ENCODE results near the gene SDF2L1. TPM values are rescaled to one million over a fixed set of nuclear protein-coding genes. Genes with fewer than 3 reads are reported as not detected.

SDF2L1 gene
- total and polyA plus RNA-seq, 2 of the 13 experiments (the other 11 are each of a cell fraction or from before 2014, with no cell fraction given) = 18.0 to 57.4 TPM

DNA sequence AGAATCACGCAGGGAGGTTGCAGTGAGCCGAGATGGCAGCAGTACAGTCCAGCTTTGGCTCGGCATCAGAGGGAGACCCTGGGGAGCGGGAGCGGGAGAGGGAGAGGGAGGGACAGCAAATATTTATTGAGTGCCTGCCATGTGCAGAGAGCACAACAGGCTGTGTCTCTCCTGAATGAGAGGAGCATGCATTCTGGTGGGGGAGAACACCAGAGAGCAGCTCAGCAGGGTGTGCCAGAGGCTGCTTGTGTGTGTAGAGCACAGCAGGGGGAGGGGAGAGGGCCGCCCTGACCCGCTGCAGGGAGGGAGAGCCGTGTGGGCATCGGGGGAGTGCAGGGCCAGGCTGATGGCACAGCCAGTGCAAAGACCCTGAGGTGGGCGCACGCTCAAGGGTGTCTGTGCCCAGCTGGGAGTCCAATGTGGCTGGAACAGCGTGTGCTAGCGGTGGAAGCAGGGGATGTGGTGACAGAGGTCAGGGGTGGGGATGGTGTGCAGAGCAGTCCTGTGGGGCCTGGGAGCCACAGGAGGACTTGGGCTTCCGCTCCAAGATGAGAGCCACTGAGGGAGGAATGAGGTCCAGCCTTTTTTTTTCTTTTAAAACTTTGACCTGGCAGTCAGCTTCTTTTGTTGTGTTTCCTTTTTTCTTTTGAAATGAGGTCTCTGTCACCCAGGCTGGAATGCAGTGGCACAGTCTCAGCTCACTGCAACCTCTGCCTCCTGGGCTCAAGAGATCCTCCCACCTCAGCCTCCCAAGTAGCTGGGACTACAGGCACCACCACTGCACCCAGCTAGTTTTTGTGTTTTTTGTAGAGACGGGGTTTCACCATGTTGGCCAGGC, 35.7 kb downstream of the SDF2L1 start (continued):
- TF ChIP-seq, protein P1, sequence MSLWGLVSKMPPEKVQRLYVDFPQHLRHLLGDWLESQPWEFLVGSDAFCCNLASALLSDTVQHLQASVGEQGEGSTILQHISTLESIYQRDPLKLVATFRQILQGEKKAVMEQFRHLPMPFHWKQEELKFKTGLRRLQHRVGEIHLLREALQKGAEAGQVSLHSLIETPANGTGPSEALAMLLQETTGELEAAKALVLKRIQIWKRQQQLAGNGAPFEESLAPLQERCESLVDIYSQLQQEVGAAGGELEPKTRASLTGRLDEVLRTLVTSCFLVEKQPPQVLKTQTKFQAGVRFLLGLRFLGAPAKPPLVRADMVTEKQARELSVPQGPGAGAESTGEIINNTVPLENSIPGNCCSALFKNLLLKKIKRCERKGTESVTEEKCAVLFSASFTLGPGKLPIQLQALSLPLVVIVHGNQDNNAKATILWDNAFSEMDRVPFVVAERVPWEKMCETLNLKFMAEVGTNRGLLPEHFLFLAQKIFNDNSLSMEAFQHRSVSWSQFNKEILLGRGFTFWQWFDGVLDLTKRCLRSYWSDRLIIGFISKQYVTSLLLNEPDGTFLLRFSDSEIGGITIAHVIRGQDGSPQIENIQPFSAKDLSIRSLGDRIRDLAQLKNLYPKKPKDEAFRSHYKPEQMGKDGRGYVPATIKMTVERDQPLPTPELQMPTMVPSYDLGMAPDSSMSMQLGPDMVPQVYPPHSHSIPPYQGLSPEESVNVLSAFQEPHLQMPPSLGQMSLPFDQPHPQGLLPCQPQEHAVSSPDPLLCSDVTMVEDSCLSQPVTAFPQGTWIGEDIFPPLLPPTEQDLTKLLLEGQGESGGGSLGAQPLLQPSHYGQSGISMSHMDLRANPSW (CRISPR knock-in tag; IDR thresholded peaks at IDR 0.05; ENCODE audit: borderline replicate concordance) = no peak
- TF ChIP-seq MXI1 (IDR thresholded peaks at IDR 0.05; ENCODE audit: borderline replicate concordance, low read depth, low read length) = peak; percentile 73; the same call in 1 of the 3 replicates
- no peak for TF ChIP-seq ZNF737 (CRISPR knock-in tag; IDR thresholded peaks at IDR 0.05; ENCODE audit: borderline replicate concordance)
- peak; percentile 51; the same call in 1 of the 2 replicates for TF ChIP-seq ZNF772 (CRISPR knock-in tag; IDR thresholded peaks at IDR 0.05)
- 0 out of 2 replicates have a peak, but pooled peaks have one; percentile 32 for TF ChIP-seq ZNF777 (CRISPR knock-in tag; IDR thresholded peaks at IDR 0.05)
- TF ChIP-seq IRX3 (CRISPR knock-in tag; IDR thresholded peaks at IDR 0.05; ENCODE audit: borderline replicate concordance, low read depth) = no peak
- TF ChIP-seq KIAA2018 (CRISPR knock-in tag; IDR thresholded peaks at IDR 0.05; ENCODE audit: borderline replicate concordance) = no peak
- no peak for TF ChIP-seq KLF11 (CRISPR knock-in tag; IDR thresholded peaks at IDR 0.05)
- TF ChIP-seq FLYWCH1 (CRISPR knock-in tag; IDR thresholded peaks at IDR 0.05) = no peak
- TF ChIP-seq, protein P2, sequence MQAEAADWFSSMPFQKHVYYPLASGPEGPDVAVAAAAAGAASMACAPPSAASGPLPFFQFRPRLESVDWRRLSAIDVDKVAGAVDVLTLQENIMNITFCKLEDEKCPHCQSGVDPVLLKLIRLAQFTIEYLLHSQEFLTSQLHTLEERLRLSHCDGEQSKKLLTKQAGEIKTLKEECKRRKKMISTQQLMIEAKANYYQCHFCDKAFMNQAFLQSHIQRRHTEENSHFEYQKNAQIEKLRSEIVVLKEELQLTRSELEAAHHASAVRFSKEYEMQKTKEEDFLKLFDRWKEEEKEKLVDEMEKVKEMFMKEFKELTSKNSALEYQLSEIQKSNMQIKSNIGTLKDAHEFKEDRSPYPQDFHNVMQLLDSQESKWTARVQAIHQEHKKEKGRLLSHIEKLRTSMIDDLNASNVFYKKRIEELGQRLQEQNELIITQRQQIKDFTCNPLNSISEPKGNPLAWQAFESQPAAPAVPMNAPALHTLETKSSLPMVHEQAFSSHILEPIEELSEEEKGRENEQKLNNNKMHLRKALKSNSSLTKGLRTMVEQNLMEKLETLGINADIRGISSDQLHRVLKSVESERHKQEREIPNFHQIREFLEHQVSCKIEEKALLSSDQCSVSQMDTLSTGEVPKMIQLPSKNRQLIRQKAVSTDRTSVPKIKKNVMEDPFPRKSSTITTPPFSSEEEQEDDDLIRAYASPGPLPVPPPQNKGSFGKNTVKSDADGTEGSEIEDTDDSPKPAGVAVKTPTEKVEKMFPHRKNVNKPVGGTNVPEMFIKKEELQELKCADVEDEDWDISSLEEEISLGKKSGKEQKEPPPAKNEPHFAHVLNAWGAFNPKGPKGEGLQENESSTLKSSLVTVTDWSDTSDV (CRISPR knock-in tag; IDR thresholded peaks at IDR 0.05) = no peak
- no peak for TF ChIP-seq KDM5B (CRISPR knock-in tag; IDR thresholded peaks at IDR 0.05; ENCODE audit: borderline replicate concordance)
- no peak for TF ChIP-seq NBN (conservative IDR thresholded peaks at IDR 0.05)
- TF ChIP-seq ELF1 (CRISPR knock-in tag; IDR thresholded peaks at IDR 0.05) = no peak
- TF ChIP-seq SRY (CRISPR knock-in tag; IDR thresholded peaks at IDR 0.05) = no peak
- no peak for TF ChIP-seq BHLHE40 (IDR thresholded peaks at IDR 0.05; ENCODE audit: low read length)
- no peak for TF ChIP-seq SRF (IDR thresholded peaks at IDR 0.05; ENCODE audit: low read depth, low read length)
